ENCODE results near the gene OGFOD3.
A peak's percentile ranks its signal among the peaks of the same experiment; 100 is the strongest.

GRCh38 chr17:82351713-82352488, 66.5 kb downstream of the OGFOD3 start:
- TF ChIP-seq CTCF (IDR thresholded peaks at IDR 0.05; ENCODE audit: low read depth, low read length) (peak; percentile 91), EZH2phosphoT487 (IDR thresholded peaks at IDR 0.05; ENCODE audit: low read depth) (no peak)
